ENCODE results near the gene ASCL4. TPM values are rescaled to one million over a fixed set of nuclear protein-coding genes. Genes with fewer than 3 reads are reported as not detected.

ASCL4 gene
- total and polyA plus RNA-seq, 2 donors (not counting 1 experiment from before 2014, with no cell fraction given), result not detected

- no peaks in the 10 kb centered on the region for H4K20me1 ChIP-seq (ENCODE audit: control insufficient read depth, insufficient read depth, low read length, poor library complexity, severe bottlenecking)
- H3K79me2 ChIP-seq (ENCODE audit: control insufficient read depth, insufficient read depth, low read length), result no peaks in the 10 kb centered on the region
- H3K36me3 ChIP-seq (replicated peaks in 1 of 2; ENCODE audit: control extremely low read depth in 1 of 2, control insufficient read depth in 1 of 2, extremely low read depth in 1 of 2, insufficient read depth in 2 of 2, low read length in 1 of 2), result no peaks in the 10 kb centered on the region
- 0% methylated on average over 1 of the region's 1 CpG for WGBS (ENCODE audit: insufficient coverage)
- POLR2A ChIA-PET, result no interaction called here
- no peak overlapping the region for H3K4me2 ChIP-seq (replicated peaks; ENCODE audit: low read depth, low read length, poor library complexity, severe bottlenecking)
- ATAC-seq (ENCODE audit: low read depth) (no peak), DNase-seq (no peak)
- H3K9ac ChIP-seq (ENCODE audit: low read length), result no peak overlapping the region
- H3K4me3 ChIP-seq (ENCODE audit: control extremely low read depth in 1 of 5, extremely low read depth in 1 of 5, insufficient read depth in 1 of 5, low read depth in 2 of 5, low read length in 4 of 5), result no peak overlapping the region
- H3K4me3 Mint-ChIP-seq, result no peak overlapping the region
- intact Hi-C loops (cut with micrococcal nuclease), result no loop called here
- H3K4me1 Mint-ChIP-seq, result peaks cover 37% of the 10 kb centered on the region
- no peaks in the 10 kb centered on the region for H3K9me3 ChIP-seq (ENCODE audit: control extremely low read depth in 1 of 3, control insufficient read depth in 2 of 3, insufficient read depth in 1 of 3, low read length in 2 of 3)
- TF ChIP-seq, protein P1, sequence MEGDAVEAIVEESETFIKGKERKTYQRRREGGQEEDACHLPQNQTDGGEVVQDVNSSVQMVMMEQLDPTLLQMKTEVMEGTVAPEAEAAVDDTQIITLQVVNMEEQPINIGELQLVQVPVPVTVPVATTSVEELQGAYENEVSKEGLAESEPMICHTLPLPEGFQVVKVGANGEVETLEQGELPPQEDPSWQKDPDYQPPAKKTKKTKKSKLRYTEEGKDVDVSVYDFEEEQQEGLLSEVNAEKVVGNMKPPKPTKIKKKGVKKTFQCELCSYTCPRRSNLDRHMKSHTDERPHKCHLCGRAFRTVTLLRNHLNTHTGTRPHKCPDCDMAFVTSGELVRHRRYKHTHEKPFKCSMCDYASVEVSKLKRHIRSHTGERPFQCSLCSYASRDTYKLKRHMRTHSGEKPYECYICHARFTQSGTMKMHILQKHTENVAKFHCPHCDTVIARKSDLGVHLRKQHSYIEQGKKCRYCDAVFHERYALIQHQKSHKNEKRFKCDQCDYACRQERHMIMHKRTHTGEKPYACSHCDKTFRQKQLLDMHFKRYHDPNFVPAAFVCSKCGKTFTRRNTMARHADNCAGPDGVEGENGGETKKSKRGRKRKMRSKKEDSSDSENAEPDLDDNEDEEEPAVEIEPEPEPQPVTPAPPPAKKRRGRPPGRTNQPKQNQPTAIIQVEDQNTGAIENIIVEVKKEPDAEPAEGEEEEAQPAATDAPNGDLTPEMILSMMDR (IDR thresholded peaks at IDR 0.05), result no peak
- TF ChIP-seq EZH2 (IDR thresholded peaks at IDR 0.05; ENCODE audit: borderline replicate concordance, insufficient read depth, low read depth, low read length, poor library complexity, severe bottlenecking), result no peak
- no peak overlapping the region for H3K27ac ChIP-seq (ENCODE audit: low read length in 2 of 2)
- H3K27ac Mint-ChIP-seq, result no peak overlapping the region
- H3K27me3 Mint-ChIP-seq, result peaks cover 22% of the 10 kb centered on the region
- CTCF ChIA-PET, result no interaction called here
- H3K27me3 ChIP-seq (replicated peaks in 1 of 4; ENCODE audit: control extremely low read depth in 1 of 4, control insufficient read depth in 3 of 4, insufficient read depth in 4 of 4, low read length in 3 of 4), result peaks cover 2 to 19% (median 14%) of the 10 kb centered on the region in 4 experiments
- no peak overlapping the region for H2AFZ ChIP-seq (ENCODE audit: insufficient read depth, low read depth, low read length, poor library complexity, severe bottlenecking)
- no peaks in the 10 kb centered on the region for H3K9me3 Mint-ChIP-seq (ENCODE audit: insufficient read depth)
- peaks cover 36 to 37% of the 10 kb centered on the region in 2 donors for H3K4me1 ChIP-seq (ENCODE audit: control insufficient read depth in 2 of 2, insufficient read depth in 2 of 2, low read length in 2 of 2)
Measured at GRCh38 chr12:107780298-107780697, 5.8 kb downstream of the ASCL4 start.

DNA sequence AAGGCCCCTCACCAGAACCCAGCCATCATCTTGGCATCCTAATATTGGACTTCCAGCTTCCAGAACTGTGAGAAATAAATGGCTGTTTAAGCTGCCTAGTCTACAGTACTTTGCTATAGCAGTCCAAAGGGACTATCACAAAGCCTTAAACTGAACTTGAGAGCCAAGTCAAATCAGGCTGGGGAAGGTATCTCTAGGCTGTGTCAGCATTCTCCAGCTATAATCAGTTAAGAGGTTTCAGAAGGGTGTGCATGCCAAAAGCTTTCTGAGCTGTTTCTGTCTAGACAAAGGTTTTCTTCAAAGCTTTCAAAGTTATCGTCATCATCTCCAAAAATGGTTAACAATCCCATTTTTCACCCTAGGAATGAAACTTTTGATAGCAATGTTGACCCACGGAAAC is 7.6 kb downstream of the ASCL4 start:
- Histone ChIP-seq H3K27ac (ENCODE audit: low read length in 2 of 2) (no peak overlapping the region), H3K27me3 (replicated peaks in 1 of 4; ENCODE audit: control extremely low read depth in 1 of 4, control insufficient read depth in 3 of 4, insufficient read depth in 4 of 4, low read length in 3 of 4) (peaks cover under 1 to 7% (median 2%) of the 10 kb centered on the region in 4 experiments), H3K4me3 (ENCODE audit: control extremely low read depth in 1 of 5, extremely low read depth in 1 of 5, insufficient read depth in 1 of 5, low read depth in 2 of 5, low read length in 4 of 5) (no peak overlapping the region), H3K9me3 (ENCODE audit: control extremely low read depth in 1 of 3, control insufficient read depth in 2 of 3, insufficient read depth in 1 of 3, low read length in 2 of 3) (no peaks in the 10 kb centered on the region), H2AFZ (ENCODE audit: insufficient read depth, low read depth, low read length, poor library complexity, severe bottlenecking) (no peak overlapping the region), H3K79me2 (ENCODE audit: control insufficient read depth, insufficient read depth, low read length) (no peaks in the 10 kb centered on the region), H3K4me1 (ENCODE audit: control insufficient read depth in 2 of 2, insufficient read depth in 2 of 2, low read length in 2 of 2) (peaks cover 28 to 37% of the 10 kb centered on the region in 2 donors), H3K36me3 (replicated peaks in 1 of 2; ENCODE audit: control extremely low read depth in 1 of 2, control insufficient read depth in 1 of 2, extremely low read depth in 1 of 2, insufficient read depth in 2 of 2, low read length in 1 of 2) (no peaks in the 10 kb centered on the region), H3K9ac (ENCODE audit: low read length) (no peak overlapping the region), H3K4me2 (replicated peaks; ENCODE audit: low read depth, low read length, poor library complexity, severe bottlenecking) (no peak overlapping the region), H4K20me1 (ENCODE audit: control insufficient read depth, insufficient read depth, low read length, poor library complexity, severe bottlenecking) (no peaks in the 10 kb centered on the region)
- Mint-ChIP-seq H3K27me3 (peaks cover 8% of the 10 kb centered on the region), H3K4me1 (peaks cover 35% of the 10 kb centered on the region), H3K9me3 (ENCODE audit: insufficient read depth) (no peaks in the 10 kb centered on the region), H3K27ac (no peak overlapping the region), H3K4me3 (no peak overlapping the region)
- TF ChIP-seq, protein P1 (IDR thresholded peaks at IDR 0.05), result no peak
- no peak for TF ChIP-seq EZH2 (IDR thresholded peaks at IDR 0.05; ENCODE audit: borderline replicate concordance, insufficient read depth, low read depth, low read length, poor library complexity, severe bottlenecking)
- intact Hi-C loops (cut with micrococcal nuclease), result no loop called here
- POLR2A ChIA-PET, result no interaction called here
- DNase-seq, result no peak
- WGBS (ENCODE audit: insufficient coverage), result 74% methylated on average over 2 of the region's 2 CpGs
- CTCF ChIA-PET, result interaction anchor here (1.0 kb wide), 1 partner anchor 103 kb away, joined by 3 read pairs; no protein-coding TSS in a partner anchor
- no peak for ATAC-seq (ENCODE audit: low read depth)

Measured in B cell (primary cell).